MG63 (cell line): ENCODE data around the gene MICALL2. TPM values are rescaled to one million over a fixed set of nuclear protein-coding genes. Genes with fewer than 3 reads are reported as not detected.

Experiments used
- DNase-seq: peaks from one replicate; pipeline ENCODE4 v3.0.0-alpha.2; 2020
- H3K27me3 ChIP-seq: fragments of 250-450 bp; sonication (Bioruptor Pico); 2 replicates; pipeline ENCODE4 v1.5.1; 2020; ENCODE audit warnings: mild to moderate bottlenecking, moderate library complexity
- H3K36me3 ChIP-seq: fragments of 250-450 bp; sonication (Bioruptor Pico); 2 replicates; pipeline ENCODE4 v1.5.1; 2020; ENCODE audit warnings: mild to moderate bottlenecking, moderate library complexity
- H3K4me3 ChIP-seq: fragments of 250-450 bp; sonication (Bioruptor Pico); 2 replicates; pipeline ENCODE4 v1.5.1; 2020; ENCODE audit warnings: mild to moderate bottlenecking, moderate library complexity
- H3K9me3 ChIP-seq: fragments of 250-450 bp; sonication (Bioruptor Pico); 2 replicates; pipeline ENCODE4 v1.5.1; 2020; ENCODE audit warnings: mild to moderate bottlenecking, moderate library complexity
- total RNA-seq: library from RNA; depleted of rRNA; stranded (reverse); fragments of >200 nt; shearing (Covaris generic); gene quantifications from 2 replicates; pipeline ENCODE4 v1.2.3, GENCODE V29; 2014; ENCODE audit warnings: low replicate concordance; rRNA removed

Gene MICALL2
- total RNA-seq, 1 experiment from 2014 or later: 13.5 TPM

DNA sequence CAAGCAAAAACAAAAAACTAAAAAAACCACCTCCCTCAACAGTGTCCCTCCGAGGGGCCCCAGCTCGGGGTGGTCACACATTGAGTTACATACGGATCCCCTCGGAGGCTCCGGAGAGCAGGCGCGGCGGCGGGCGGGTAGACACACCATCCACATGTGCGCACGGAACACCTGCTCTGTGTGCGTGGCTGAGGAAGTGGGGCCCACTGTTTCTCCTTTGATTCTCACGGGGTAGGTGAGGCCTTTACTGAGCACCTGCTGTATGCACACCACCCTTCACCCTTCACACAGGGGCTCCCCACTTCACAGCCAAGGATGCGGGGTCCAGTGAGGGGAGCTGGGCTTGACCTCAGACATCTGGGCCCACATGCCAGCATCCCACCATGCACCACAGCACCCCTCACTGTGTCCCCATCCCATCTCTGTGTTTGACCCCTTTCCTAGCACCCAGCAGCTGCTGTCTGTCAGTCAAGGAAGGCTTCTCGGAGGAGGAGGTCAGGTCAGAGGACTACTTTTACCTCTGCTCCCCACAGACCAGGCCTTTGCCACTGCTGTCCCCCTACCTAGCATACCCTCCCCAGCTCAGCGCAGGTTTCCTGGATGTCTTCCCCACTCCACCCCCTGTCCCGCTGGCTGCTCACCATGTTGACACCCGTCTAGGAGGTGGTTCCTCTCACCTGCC is 71.1 kb downstream of the MICALL2 start:
- no peak overlapping the region for H3K4me3 ChIP-seq
- no peaks in the 10 kb centered on the region for H3K36me3 ChIP-seq
- H3K27me3 ChIP-seq: peaks cover 41% of the 10 kb centered on the region
- no peaks in the 10 kb centered on the region for H3K9me3 ChIP-seq
- no peak for DNase-seq

DNA sequence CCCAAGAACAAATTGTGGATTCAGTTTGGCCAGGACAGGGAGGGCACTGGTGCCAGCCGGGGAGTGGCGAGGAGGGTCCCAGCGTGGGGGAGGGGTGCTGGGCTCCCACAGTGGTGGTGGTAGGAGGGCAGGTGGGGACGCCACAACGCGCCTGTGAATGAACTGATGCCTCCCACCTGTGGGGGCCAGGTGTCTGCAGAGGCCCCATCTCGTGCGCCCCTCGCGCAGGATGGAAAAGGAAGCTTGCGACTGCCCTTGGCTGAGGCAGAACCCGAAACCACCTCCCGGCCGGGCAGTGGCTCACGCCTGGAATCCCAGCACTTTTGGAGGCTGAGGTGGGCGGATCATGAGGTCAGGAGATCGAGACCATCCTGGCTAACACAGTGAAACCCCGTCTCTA is 72.0 kb downstream of the MICALL2 start:
- no peak for DNase-seq
- peaks cover 45% of the 10 kb centered on the region for H3K27me3 ChIP-seq
- no peak overlapping the region for H3K4me3 ChIP-seq
- H3K9me3 ChIP-seq: no peaks in the 10 kb centered on the region
- H3K36me3 ChIP-seq: no peaks in the 10 kb centered on the region

DNA sequence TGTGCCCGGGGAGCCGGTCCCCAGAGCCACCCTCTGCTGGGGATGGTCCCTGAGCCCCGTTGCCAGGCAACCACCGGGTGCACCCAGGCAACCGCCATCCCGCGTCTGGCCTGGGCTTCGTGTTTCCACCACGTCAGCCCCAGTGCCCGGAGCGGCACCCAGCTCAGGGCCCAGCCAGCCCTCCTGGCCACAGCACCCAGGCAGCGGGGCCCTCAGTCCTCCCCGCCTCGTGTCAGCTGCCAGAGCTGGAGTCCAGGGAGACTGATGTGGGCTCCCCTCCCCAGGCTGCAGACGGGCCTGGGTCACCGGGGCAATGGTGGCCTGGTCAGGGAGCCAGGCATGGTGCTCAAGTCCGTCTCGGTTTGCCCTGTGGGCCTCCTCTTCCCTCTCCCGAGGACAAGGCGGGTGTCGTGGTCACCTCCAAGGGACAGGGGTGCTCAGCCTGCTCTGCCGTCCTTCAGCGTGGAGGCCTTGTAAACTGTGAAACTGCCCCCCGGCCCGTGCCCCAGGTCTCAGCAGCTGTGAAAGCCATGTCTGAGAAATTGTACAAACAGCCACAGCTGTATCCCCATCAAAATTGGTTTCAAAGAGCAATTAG is 72.5 kb downstream of the MICALL2 start:
- no peak for DNase-seq
- H3K27me3 ChIP-seq: peaks cover 45% of the 10 kb centered on the region

DNA sequence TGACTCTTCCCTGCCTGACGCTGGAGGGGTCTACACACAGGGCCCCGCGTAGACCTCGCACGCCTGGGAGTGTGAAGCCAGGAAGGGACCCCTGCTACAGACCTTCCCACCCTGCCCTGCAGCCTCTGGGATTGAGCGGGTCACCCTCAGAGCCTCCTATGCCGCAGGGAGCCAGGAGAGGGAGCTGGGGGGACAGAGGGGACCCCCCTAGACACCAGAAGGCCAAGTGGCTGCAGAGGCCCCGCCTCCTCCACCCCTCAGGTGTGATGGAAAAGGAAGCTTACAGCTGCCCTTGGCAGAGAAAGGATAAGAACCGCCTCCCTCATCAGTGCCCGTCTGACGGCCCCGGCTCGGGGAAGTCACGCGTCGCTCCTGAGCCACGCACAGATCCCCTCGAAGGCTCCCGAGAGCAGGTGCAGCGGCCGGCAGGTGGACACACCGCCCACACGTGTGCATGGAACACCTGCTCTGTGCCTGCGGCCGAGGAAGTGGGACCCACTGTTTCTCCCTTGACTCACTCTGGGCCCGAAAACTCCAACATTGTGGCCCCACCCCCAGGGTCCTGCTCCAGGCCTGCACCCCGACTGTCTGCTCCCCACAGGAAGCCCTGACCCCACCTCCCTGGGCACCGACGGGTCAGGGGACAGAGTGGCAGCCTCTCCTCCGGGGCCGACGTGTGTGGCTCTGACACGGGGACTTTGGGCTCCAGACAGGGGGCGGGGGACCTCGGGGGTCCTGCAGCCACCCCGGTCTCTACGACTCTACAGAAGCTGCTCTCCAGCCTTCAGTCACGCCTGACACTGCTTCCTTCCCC is 73.3 kb downstream of the MICALL2 start:
- DNase-seq: no peak
- Histone ChIP-seq H3K27me3 (peaks cover 46% of the 10 kb centered on the region), H3K4me3 (no peak overlapping the region), H3K9me3 (no peaks in the 10 kb centered on the region), H3K36me3 (no peaks in the 10 kb centered on the region)

More for the DNA sequence above, 72.5 kb downstream of the MICALL2 start:
- no peaks in the 10 kb centered on the region for H3K36me3 ChIP-seq
- H3K9me3 ChIP-seq: no peaks in the 10 kb centered on the region
- H3K4me3 ChIP-seq: no peak overlapping the region

DNA sequence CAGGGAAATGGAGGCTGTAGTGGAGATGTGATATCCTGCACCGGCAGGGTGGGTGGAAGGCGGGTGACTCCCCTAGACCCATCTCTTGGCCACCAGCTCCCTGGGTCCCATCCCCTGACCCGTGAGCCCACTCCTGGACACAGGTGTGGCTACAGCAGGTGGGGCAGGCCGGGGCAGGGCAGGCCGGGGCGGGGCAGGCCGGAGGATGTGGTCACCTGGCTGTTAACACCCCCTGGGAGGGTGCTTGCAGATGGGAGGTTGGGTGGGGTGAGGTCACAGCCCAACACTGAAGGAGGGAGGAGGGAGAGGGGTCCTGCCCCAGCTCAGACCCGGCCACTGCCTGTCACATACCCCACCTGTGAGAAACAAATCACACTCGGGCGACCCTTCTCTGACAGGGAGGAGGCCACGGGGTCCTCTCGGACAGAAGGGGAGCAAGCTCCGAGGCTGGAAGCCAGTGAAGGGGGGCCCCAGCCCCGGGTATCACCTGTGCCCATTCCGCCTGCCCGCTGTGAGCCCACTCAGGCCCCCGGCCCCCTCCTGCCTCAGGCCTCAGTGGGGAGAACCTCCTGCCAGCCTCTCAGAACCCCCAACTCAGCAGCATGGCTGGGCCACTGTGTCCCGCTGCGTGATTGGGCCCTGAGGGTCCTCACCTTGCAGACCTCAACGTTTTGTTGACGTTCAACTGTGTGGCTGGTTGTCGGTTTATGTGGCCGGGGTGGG is 74.0 kb downstream of the MICALL2 start:
- Histone ChIP-seq H3K9me3 (no peaks in the 10 kb centered on the region), H3K4me3 (no peak overlapping the region), H3K36me3 (no peaks in the 10 kb centered on the region), H3K27me3 (peaks cover 41% of the 10 kb centered on the region)
- no peak for DNase-seq

Other genes with a start within 250 kb of the MICALL2 start
- not detected in 2 replicates for gene UNCX, start 226.6 kb downstream of the MICALL2 start, total RNA-seq
- 34.2 and 48.6 TPM in 2 replicates for gene INTS1, start 44.9 kb upstream of the MICALL2 start, total RNA-seq
- gene MAFK, start 71.2 kb upstream of the MICALL2 start, total RNA-seq: 18.7 and 25.3 TPM in 2 replicates
- not detected in 2 replicates for gene TMEM184A, start 96.7 kb upstream of the MICALL2 start, total RNA-seq
- gene PSMG3, start 110.6 kb upstream of the MICALL2 start, total RNA-seq: 37.9 and 95.1 TPM in 2 replicates
- gene ELFN1, start 210.8 kb upstream of the MICALL2 start, total RNA-seq: 0.05 and 0.56 TPM in 2 replicates